GM12892 (cell line): ENCODE measurements around the gene SMAD6.

Experiments
- DNase-seq: peaks from one replicate; pipeline ENCODE4 v3.0.0; 2011; ENCODE audit not compliant: insufficient read length
- FAIRE-seq: peaks from 2 replicates; lab custom pipeline; 2011; peaks lifted over from hg19 to GRCh38; lab: Jason Lieb, UNC
- POLR2A ChIP-seq: IDR thresholded peaks from 2 replicates; pipeline ENCODE4 v1.6.1; 2011; ENCODE audit warnings: low read depth, low read length, control low read depth
- POLR2AphosphoS5 ChIP-seq: IDR thresholded peaks from 2 replicates; pipeline ENCODE4 v1.6.1; 2011; ENCODE audit warnings: low read depth, low read length, control low read depth
- TAF1 ChIP-seq: IDR thresholded peaks from 2 replicates; pipeline ENCODE4 v1.6.1; 2011; ENCODE audit warnings: low read depth, mild to moderate bottlenecking, control low read depth, low read length, borderline replicate concordance

SMAD6 gene

DNA sequence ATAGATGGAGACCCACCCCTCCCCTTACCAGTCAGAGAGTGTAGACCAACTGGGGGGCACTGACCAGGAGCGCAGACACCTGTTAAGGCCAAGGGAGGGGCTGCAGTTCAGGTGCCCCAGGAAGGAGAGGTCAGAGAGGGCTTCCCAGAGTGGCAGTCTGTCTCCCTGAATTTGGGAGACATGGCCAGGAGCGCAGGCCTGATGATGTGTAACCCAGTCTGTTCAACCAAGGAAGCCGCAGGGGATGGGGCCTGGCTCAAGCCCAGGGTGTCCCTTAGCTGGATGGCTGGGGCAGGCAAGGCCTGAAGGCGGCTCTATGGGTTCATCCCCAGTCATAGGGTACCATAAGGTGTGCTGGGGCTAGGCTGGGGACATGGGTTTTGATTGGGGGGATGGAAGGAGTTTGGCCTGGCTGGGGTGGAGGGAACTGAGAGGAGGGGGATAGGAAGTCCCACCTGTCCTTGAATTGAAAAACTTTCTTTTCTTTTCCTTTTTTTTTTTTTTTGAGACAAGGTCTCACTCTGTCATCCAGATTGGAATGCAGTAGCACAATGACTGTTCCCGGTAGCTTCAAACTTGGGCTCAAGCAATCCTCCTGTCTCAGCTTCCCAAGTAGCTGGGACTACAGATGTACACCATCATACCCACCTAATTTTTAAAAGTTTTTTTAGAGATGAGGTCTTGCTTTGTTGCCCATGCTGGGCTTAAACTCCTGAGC lies 75.7 kb downstream of the SMAD6 start:
- DNase-seq: no peak
- FAIRE-seq: no peak
- TF ChIP-seq POLR2AphosphoS5: no peak
- TF ChIP-seq TAF1: no peak
- no peak for TF ChIP-seq POLR2A

DNA sequence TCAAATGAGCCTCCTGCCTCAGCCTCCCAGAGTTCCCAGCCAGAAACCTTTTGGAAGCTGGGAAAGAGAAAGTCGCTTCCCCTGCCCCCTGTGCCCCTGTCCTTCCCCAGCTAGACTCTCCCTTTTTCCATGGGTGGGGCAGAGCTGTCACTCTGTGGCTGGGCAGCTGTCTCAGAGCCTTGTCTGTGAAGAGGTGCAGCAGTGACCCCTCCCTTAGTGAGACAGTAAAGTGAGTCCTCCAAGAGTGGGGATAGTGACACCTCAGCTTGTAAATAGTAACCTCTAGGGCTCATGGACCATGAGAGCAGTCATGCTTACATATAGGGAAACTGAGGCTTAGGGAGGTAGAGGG lies 76.3 kb downstream of the SMAD6 start:
- no peak for DNase-seq
- TF ChIP-seq TAF1 (no peak), POLR2A (no peak), POLR2AphosphoS5 (no peak)
- no peak for FAIRE-seq

DNA sequence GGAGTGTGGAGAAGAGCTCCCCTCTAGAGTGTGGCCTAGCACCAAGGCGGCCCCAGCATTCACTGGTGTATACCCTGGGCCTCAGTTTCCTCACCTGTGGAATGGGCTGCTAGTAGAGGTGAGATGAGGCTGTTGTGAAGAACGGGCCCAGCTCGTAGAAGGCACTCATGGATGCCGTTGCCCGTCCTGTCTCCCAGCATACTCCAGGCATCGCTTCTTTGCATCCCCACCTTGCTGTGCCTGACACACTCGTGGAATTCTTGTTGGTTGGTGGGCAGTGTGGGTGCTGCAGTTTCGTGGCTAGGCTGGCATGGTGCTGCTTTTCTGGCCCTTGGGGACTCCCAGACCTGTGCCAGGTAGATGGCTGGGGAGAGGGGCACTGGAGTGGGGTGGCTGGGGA lies 76.7 kb downstream of the SMAD6 start:
- no peak for FAIRE-seq
- no peak for TF ChIP-seq POLR2A
- no peak for DNase-seq

DNA sequence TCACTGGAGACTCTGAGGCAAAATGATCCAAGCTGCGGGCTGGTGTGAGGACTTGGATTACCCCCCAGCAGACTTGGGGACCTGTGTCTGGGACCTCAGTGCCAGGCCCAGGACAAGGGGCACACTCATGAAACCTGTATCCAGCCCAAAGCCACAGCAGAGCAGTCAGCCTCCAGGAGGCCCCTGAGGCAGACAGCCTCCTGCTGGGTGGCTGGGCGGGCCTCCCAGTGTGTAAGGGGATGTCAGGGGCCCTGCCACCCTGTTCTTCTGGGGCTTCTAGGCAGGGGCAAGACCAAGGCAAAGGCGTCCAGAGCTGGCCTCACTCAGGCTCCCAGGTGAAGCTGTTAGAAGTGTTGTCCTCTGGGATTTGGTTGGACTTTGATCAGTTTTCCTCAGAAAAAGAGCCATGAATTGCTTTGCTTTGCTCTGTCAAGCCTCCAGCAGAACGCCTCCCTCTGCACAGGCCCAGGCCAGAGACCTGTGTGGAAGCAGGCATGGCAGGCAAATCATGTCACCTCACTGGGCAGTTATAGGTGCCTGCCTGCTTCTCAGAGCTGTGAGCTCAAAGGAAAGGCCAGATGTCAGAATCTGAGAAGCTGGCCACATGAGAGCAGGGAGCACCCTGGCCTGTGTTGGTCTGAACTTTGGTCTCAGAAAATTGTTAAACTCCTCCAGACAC lies 77.4 kb downstream of the SMAD6 start:
- no peak for TF ChIP-seq POLR2A
- TF ChIP-seq POLR2AphosphoS5: no peak
- TF ChIP-seq TAF1: no peak
- no peak for DNase-seq
- no peak for FAIRE-seq

DNA sequence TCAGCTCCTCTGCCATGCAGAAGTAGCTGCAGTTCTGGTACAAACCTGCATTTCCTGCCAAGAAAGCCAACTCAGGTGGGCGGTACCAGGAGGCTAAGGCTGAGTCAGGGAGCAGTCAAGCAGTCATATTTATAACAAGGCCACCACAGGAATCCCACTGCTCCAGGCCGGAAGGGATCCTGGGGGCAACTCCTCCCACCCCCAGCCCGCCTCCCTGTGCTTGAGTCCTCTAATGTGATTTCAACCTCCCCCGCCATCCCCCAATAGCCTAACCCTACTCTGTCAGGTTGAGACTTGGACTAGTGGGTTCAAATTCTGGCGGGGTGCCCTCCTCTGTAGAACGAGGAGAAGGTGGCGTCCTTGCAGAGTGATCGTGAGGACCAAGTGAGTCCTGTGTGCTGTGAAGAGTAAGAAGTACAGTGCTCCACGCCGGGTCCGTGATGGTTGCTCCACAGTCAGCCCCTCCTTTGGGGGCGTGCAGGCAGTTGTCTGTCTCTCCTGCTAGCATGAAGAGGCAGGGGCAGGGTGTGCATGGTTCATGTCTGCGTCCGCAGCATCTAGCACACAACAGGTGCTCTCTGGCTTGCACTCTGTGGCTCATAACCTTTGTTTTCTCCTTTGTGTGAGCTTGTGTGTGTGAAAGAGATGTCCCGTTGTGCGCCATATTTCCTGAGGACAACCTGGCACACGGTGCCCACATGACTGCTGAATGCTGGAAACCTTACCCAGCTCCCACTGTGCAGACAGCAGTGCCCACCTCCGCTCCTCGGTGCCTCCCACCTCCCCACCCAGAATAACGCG lies 78.3 kb downstream of the SMAD6 start:
- FAIRE-seq: no peak
- no peak for DNase-seq
- no peak for TF ChIP-seq POLR2AphosphoS5
- TF ChIP-seq TAF1: no peak
- no peak for TF ChIP-seq POLR2A

DNA sequence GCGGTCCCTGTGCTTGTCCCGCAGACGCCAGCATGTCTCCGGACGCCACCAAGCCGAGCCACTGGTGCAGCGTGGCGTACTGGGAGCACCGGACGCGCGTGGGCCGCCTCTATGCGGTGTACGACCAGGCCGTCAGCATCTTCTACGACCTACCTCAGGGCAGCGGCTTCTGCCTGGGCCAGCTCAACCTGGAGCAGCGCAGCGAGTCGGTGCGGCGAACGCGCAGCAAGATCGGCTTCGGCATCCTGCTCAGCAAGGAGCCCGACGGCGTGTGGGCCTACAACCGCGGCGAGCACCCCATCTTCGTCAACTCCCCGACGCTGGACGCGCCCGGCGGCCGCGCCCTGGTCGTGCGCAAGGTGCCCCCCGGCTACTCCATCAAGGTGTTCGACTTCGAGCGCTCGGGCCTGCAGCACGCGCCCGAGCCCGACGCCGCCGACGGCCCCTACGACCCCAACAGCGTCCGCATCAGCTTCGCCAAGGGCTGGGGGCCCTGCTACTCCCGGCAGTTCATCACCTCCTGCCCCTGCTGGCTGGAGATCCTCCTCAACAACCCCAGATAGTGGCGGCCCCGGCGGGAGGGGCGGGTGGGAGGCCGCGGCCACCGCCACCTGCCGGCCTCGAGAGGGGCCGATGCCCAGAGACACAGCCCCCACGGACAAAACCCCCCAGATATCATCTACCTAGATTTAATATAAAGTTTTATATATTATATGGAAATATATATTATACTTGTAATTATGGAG lies 79.1 kb downstream of the SMAD6 start:
- DNase-seq (no peak), FAIRE-seq (no peak)
- TF ChIP-seq POLR2AphosphoS5: no peak
- TF ChIP-seq TAF1: no peak
- no peak for TF ChIP-seq POLR2A

DNA sequence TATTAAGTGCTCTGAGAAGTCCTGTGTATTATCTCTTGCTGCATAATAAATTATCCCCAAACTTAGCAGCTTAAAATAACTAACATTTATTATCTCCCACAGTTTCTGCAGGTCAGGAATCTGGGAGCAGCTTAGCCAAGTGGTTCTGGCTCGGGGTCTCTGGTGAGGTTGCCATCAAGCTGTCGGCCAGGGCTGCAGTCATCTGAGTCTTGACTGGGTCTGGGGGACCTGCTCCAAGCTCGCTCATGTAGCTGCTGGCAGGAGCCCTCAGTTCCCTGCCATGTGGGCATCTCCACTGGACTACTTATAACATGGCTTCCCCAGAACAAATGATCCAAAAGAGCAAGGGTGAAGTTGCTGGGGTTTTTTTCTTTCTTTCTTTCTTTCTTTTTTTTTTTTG lies 80.7 kb downstream of the SMAD6 start:
- FAIRE-seq: no peak
- no peak for TF ChIP-seq POLR2A
- TF ChIP-seq POLR2AphosphoS5: no peak
- no peak for TF ChIP-seq TAF1
- DNase-seq: no peak

DNA sequence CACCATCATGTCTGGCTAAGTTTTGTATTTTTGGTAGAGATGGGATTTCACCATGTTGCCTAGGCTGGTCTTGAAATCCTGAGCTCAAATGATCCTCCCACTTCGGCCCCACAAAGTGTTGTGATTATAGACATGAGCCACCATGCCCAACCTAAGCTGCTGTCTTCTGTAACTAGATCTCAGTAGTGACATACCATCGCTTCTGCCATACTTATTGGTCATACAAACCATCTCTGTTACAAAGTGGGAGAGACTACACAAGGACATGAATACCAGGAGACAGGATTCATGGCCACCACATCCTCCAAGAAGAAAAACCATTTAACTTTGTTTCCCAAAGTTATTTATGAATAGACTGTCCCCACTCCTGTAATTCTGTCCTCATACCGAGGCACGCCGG lies 81.3 kb downstream of the SMAD6 start:
- TF ChIP-seq TAF1: no peak
- TF ChIP-seq POLR2A: no peak
- DNase-seq (no peak), FAIRE-seq (no peak)

DNA sequence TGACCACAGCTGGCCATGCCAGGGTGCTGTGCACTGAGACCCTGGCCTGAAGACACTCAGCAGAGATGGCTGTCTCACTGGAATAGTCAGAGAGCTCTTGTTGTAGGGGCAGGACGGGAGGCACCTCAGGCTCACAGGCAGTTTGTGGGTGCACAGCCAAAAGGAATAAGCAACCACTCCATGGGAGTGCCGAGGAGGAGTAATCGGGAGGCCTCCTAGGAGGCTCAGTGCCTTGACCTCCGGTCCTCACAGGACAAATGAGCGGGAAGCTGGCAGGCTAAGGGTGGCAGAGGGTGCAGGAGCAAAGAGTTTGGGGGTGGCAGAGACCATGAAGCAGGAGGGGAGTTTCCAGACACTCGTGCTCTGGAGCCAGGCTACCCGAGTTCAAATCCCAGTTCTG lies 81.7 kb downstream of the SMAD6 start:
- DNase-seq: no peak
- TF ChIP-seq TAF1 (no peak), POLR2A (no peak), POLR2AphosphoS5 (no peak)
- no peak for FAIRE-seq

DNA sequence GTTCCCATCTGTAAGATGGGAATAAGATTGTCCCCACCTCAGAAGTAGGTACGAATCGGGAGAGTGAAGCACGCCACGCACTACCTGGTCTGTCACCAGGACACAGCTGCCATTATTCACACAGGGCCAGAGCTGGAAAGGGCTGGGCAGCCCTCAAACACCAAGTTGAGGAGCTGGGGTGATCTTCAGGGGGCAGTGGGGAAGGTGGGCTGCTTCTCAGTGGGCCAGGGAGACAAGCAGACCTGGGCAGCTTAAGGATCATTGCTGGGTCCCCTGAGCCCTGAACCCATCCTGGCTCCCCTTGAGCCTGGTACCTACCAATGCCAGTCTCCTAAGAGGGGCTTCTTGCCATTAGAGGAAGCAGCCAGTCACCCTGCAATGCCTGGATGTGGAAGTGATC lies 82.1 kb downstream of the SMAD6 start:
- TF ChIP-seq POLR2A: no peak
- no peak for TF ChIP-seq TAF1
- no peak for TF ChIP-seq POLR2AphosphoS5
- DNase-seq: no peak
- FAIRE-seq: no peak

DNA sequence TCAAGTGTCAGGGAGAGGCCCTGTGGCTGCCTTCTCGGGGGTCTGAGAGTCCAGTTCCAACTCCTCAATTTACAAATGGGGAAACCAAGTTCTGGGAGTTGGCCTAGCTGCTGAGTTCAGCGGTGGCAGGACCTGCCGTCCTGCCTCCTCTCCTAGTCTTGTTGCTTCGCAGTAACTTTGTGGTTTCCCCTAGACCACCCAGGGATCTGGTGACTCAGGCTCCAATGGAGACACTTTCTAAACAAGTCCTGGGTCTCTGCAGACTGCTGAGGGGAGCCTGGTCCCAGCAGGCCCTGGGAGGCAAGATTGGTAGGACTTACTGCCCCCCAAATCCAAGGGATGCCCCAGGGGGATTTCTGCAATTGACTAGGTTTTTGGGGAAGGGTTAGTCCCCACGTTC lies 83.6 kb downstream of the SMAD6 start:
- FAIRE-seq (no peak), DNase-seq (no peak)
- TF ChIP-seq TAF1: no peak
- TF ChIP-seq POLR2AphosphoS5: no peak
- TF ChIP-seq POLR2A: no peak

DNA sequence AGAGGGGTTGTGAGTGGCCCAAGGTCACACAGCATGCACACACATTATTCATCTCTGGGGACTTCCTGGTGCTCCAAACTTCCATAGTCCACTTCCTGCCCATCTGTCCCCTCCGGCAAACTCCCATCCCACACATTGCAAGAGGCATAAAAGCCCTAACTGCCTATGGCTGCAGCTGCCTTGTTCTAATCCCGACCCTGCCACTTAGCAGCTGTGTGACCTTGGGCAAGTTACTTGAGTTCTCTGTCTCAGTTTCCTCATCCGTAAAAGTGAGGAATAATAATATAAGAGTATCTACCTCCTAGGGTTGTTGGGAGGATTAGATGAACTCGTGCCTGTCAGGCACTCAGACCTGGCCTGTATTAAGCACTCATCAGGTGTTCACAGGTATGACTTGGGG lies 84.2 kb downstream of the SMAD6 start:
- FAIRE-seq (no peak), DNase-seq (no peak)
- no peak for TF ChIP-seq POLR2A
- no peak for TF ChIP-seq POLR2AphosphoS5
- no peak for TF ChIP-seq TAF1
